Raji (cell line): ENCODE measurements around the gene LILRA2.

Source experiments
- POLR2A ChIP-seq: IDR thresholded peaks from 2 replicates; pipeline ENCODE4 v1.6.1; 2011; ENCODE audit warnings: low read depth, low read length, control low read depth; ENCODE audit not compliant: insufficient read depth

Gene LILRA2

GRCh38 chr19:54573330-54573872, at the start of gene LILRA2:
Gene LILRA2 (plus strand): TSS chr19:54573790. CDS start chr19:54573879, 89 bp downstream.
- TF ChIP-seq POLR2A = no peak

- no peak for TF ChIP-seq POLR2A
Observed at GRCh38 chr19:54525636-54526035, 48.0 kb upstream of the LILRA2 start.

GRCh38 chr19:54526972-54527371, 46.6 kb upstream of the LILRA2 start:
- TF ChIP-seq POLR2A = no peak

- TF ChIP-seq POLR2A = no peak
Observed at GRCh38 chr19:54530866-54531265, 42.7 kb upstream of the LILRA2 start.

- TF ChIP-seq POLR2A = no peak
Observed at GRCh38 chr19:54532528-54532927, 41.1 kb upstream of the LILRA2 start.

GRCh38 chr19:54533476-54533875, 40.1 kb upstream of the LILRA2 start:
- no peak for TF ChIP-seq POLR2A

GRCh38 chr19:54534156-54534555, 39.4 kb upstream of the LILRA2 start:
- TF ChIP-seq POLR2A = no peak

GRCh38 chr19:54535601-54536000, 38.0 kb upstream of the LILRA2 start:
- no peak for TF ChIP-seq POLR2A

GRCh38 chr19:54536956-54537355, 36.6 kb upstream of the LILRA2 start:
- TF ChIP-seq POLR2A = no peak

- TF ChIP-seq POLR2A = no peak
Observed at GRCh38 chr19:54541712-54542111, 31.9 kb upstream of the LILRA2 start.

GRCh38 chr19:54548806-54549205, 24.8 kb upstream of the LILRA2 start:
- TF ChIP-seq POLR2A = no peak

GRCh38 chr19:54549224-54549623, 24.4 kb upstream of the LILRA2 start:
- no peak for TF ChIP-seq POLR2A

GRCh38 chr19:54551293-54551692, 22.3 kb upstream of the LILRA2 start:
- TF ChIP-seq POLR2A = no peak

GRCh38 chr19:54551950-54552912, 21.4 kb upstream of the LILRA2 start:
- TF ChIP-seq POLR2A = no peak

- TF ChIP-seq POLR2A = no peak
Observed at GRCh38 chr19:54552913-54553310, 20.7 kb upstream of the LILRA2 start.

GRCh38 chr19:54554006-54554405, 19.6 kb upstream of the LILRA2 start:
- no peak for TF ChIP-seq POLR2A
